Subcutaneous adipose tissue (tissue), 4 donors: ENCODE results near the gene TOMM40L. TPM values are rescaled to one million over a fixed set of nuclear protein-coding genes. Genes with fewer than 3 reads are reported as not detected.

Experiments used
- total RNA-seq, 4 donors: library from RNA; depleted of rRNA; stranded (reverse); fragments of >200 nt; gene quantifications; one replicate each; pipeline ENCODE4 v1.1.0, GENCODE V29; 2016
- TF ChIP-seq, protein P1 (sequence below): fragments of 450-650 bp; IDR thresholded peaks from one replicate; pipeline ENCODE4 v1.5.1; 2016; ENCODE audit warnings: low read depth, mild to moderate bottlenecking, control low read depth, antibody characterized with exemption, moderate library complexity

The TOMM40L gene
- total RNA-seq, 4 donors from 2014 or later, result 7.5 to 10.6 (median 9.9) TPM

DNA sequence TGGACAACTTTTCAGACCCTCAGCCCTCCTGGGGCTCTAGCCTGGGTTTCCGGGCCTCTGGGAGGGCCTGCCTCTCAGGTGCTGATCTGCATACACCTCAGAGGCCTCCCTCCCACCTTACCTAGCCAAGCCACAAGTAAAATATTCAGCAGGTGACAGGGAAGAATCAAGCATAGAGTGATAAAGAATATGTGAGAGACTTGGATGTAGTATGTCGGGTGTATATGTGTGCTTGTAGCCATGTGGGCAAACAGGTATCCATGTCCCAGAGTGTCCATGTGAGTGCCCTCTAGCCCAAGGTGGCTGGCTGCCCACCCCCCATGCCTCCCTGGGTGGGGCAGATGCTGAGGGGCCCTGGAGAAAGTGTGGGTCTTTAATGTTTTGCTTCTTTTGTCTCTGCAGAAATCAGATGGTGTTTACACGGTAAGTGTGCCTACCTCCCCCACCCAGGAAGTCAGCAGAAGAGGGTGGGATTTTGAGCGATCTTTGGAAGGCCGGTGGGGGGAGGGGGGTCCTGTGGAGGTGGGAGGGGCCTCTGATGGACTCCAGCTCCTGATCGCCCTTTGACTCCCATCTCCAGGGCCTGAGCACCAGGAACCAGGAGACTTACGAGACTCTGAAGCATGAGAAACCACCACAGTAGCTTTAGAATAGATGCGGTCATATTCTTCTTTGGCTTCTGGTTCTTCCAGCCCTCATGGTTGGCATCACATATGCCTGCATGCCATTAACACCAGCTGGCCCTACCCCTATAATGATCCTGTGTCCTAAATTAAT, 7.4 kb upstream of the TOMM40L start:
- TF ChIP-seq, protein P1, sequence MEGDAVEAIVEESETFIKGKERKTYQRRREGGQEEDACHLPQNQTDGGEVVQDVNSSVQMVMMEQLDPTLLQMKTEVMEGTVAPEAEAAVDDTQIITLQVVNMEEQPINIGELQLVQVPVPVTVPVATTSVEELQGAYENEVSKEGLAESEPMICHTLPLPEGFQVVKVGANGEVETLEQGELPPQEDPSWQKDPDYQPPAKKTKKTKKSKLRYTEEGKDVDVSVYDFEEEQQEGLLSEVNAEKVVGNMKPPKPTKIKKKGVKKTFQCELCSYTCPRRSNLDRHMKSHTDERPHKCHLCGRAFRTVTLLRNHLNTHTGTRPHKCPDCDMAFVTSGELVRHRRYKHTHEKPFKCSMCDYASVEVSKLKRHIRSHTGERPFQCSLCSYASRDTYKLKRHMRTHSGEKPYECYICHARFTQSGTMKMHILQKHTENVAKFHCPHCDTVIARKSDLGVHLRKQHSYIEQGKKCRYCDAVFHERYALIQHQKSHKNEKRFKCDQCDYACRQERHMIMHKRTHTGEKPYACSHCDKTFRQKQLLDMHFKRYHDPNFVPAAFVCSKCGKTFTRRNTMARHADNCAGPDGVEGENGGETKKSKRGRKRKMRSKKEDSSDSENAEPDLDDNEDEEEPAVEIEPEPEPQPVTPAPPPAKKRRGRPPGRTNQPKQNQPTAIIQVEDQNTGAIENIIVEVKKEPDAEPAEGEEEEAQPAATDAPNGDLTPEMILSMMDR, result no peak

DNA sequence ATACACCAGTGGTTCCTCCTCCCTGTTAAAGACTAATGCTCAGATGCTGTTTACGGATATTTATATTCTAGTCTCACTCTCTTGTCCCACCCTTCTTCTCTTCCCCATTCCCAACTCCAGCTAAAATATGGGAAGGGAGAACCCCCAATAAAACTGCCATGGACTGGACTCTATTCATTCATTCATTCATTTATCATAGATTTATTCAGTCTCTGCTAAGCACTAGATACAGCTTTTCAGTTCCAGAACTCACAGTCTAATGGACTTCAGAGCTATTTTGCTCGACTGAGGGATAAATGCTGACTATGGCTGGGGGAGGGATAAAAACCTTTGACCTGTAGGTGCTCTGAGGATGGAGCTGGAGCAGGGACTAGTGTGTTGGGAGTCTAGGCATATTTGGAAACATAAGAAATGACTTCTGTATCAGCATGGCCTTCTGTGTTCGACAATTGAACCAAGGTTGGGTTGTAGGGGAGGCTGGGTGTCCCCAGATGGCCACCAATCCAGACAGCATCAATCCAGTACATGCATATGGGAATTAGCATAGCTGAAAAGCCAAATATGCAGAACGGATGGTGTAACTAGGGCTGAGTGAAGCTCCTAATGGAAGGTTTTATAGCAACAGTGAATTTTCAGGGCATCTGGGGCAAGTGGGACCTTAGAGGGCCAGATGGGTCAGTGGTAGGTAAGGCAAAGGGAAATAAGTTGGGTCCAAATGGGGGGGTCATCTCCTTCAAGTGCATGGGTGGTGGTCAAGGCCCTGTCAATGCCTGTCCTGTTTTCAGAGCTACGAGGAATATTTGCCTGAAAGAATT, 6.6 kb upstream of the TOMM40L start:
- TF ChIP-seq, protein P1, result no peak

DNA sequence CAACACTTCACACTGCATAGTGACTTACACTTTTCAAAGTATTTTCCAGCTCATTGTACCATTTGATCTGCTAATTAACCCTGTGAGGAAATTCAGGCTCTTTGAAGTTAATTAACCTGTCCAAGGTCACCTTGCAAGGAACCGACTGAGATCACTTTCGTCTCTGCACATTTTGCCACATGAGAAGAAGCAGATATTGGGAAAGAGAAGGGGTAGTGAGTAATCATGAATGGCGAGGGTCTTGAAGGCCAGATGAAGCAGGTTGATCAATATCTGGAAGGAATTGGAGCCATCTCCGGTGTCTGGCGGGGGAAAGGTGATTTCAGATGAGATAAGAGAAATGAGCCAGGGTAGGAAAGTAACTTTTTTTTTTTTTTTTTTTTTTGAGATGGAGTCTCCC, 5.9 kb upstream of the TOMM40L start:
- TF ChIP-seq, protein P1, result no peak

DNA sequence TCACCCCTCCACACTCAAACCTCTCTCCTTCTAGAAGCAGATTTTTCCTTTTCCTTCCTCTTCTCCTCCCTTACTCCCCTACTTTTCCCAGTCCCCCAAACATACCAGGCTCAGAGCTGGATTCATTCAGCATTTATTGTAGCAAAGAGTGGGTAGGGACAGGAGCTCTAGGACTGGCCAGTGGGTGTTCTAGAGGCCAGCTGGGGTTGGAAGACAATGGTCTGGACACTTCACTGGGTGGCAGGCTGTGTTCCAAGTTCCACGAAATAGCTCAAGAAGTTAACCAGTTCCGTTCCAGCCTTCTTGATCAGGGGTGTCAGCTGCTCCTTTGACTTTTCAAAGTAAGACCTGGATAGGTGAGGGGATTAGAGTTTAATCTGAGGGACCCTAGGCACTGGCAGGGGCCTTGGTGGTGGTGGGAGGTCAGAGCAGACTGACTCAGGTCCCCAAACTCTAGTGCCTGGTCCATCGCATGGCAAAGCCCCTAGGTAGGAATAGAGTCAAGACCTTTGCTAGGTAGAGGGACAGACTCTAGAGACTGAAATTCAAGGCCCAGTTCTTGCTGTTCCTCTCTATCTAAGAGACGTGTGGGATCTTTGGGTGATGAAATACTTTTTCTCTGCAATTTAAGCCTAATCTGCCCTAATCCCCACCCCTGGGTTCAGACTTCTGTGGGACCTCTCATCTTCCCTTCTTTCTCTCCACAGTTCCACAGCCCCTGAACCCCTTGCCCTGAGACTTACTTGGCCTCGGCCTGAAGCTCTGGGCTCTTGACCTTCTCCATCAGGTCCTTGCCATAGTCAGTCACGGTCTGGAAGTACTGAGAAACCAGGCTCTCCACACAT, 3.5 kb upstream of the TOMM40L start:
- TF ChIP-seq, protein P1, result no peak

DNA sequence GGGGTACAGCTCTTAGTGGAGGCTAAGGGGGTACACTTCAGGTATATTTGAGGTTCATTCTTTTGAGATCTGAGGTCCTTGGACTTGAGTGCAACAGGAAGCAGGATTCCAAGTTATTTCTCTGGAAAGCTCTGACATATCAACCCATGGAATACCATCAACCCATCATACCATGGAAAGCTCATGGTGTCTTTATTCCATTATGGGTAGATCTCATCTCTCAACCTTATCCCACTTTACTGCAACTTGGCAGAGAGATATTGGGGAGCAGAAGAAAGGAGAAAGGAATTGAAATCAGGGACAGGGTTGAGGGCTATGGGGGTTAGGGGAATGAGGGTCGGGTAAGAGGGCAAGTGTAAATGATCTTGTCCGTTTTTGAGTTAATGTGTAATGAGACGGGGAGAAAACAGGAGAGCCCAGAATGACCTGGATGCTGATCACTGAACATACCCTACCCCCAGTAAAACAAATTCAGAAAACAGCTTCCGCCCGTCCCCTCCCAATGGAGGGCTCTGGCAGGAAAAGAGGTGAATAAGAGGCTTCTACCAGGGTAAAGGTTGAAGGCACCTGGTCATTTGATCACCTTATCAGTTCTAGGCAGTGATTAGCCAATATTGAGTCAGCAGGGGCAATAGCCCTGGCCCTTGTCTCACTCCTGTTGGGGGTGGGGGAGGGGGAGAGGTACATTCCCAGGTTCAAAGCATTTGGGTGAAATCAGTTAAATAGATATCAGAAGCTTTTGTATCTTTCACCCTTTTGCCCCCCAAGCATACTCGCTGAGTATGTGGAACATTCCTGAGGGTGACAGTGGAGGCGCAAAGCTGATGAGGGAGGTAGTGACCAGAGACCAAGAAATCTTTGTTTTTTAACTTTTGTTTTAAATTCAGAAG, 1.8 kb upstream of the TOMM40L start:
- TF ChIP-seq, protein P1, result no peak

DNA sequence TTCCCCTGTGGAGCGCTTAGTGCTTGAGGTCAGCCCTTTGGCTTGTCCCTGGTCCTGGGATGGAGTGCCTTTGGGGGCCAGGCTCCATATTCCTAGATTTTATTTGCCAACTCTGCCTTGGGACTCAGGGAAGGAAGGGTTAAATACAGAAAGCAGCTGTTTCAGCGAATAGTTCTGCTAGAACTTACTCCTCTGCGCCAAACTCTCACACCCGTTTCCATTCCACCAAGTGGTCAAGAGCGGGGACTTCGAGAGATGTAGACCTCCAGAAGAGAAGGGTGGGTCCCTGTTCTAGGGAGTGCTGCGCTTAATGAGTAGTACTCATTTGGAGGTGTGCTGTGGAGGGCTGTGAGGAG, 704 bp upstream of the TOMM40L start:
- TF ChIP-seq, protein P1, result no peak
